PC-9 (cell line): ENCODE measurements around the gene TMEM115.

Experiments used
- CTCF ChIP-seq: fragments of 200-600 bp; sonication (generic); conservative IDR thresholded peaks from 2 replicates; pipeline ENCODE4 v1.6.1; 2017; ENCODE audit warnings: mixed run types, antibody characterized with exemption, mild to moderate bottlenecking, moderate library complexity
- EZH2 ChIP-seq: fragments of 200-600 bp; sonication (generic); IDR thresholded peaks from 2 replicates; pipeline ENCODE4 v1.8.0; 2017; ENCODE audit warnings: antibody characterized with exemption, low read depth

DNA sequence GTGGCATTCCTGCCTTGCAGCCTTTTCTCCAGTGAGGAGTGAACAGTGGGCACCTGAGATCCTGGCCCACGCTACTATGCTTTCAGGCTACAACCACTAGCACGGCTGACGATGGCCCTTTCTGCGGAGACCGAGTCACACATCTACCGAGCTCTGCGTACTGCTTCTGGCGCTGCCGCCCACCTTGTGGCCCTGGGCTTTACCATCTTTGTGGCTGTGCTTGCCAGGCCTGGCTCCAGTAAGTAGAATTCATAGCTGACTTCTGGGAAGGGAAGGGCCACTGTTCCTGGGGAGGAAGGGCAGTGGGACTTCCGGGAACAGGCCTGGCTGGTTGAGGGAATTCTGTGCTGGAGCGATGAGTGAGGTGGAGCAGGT lies 8.0 kb downstream of the TMEM115 start:
- TF ChIP-seq EZH2 (no peak), CTCF (no peak)
